K562 (cell line): ENCODE results near the gene CCDC159.
"Not testable (repeated sequence)": the region's sequence is repeated elsewhere in the genome, so short reads cannot be mapped to it uniquely, and the experiment has no call there.

Experiments used
- L3MBTL2 ChIP-seq: fragments of 450-650 bp; IDR thresholded peaks from 2 replicates; pipeline ENCODE4 v1.6.1; 2016; ENCODE audit warnings: mild to moderate bottlenecking, moderate library complexity
- RAD21 ChIP-seq, 2 experiments: fragments of 250-450 bp in 1 of 2; fragments of 450-650 bp in 1 of 2; sonication (Bioruptor Pico) in 1 of 2; formaldehyde crosslinking in 1 of 2; IDR thresholded peaks in 1 of 2; conservative IDR thresholded peaks in 1 of 2; 2 replicates each; pipeline versions ENCODE4 v1.4.0 to v1.8.0; 2020 to 2022; ENCODE audit warnings: mild to moderate bottlenecking in 2 of 2, moderate library complexity in 1 of 2
- STAT5B ChIP-seq: fragments of 250-450 bp; sonication (Bioruptor Pico); IDR thresholded peaks from 2 replicates; pipeline ENCODE4 v1.8.0; 2021; ENCODE audit warnings: mild to moderate bottlenecking, inconsistent platforms
- TBL1XR1 ChIP-seq, 2 experiments: IDR thresholded peaks; 2 replicates each; pipeline ENCODE4 v1.6.1; 2012; ENCODE audit warnings: improper control_type of control experiment in 2 of 2, low read length in 2 of 2, mild to moderate bottlenecking in 1 of 2
- TF ChIP-seq, protein P1 (sequence below), 3 experiments: IDR thresholded peaks in 2 of 3; conservative IDR thresholded peaks in 1 of 3; 2 replicates each; pipeline ENCODE4 v1.5.1; 2011 to 2012; ENCODE audit warnings: low read length in 3 of 3, mild to moderate bottlenecking in 3 of 3, control low read depth in 2 of 3, improper control_type of control experiment in 1 of 3, inconsistent platforms in 1 of 3, low read depth in 1 of 3, mixed read lengths in 1 of 3, moderate library complexity in 1 of 3; ENCODE audit not compliant: insufficient read depth in 2 of 3
- TF ChIP-seq, protein P2 (sequence below): sonication (generic); formaldehyde crosslinking; IDR thresholded peaks from 2 replicates; pipeline ENCODE4 v1.8.1; 2023; ENCODE audit warnings: mild to moderate bottlenecking, missing genetic modification reagents
- TF ChIP-seq, protein P3 (sequence below): fragments of 450-650 bp; IDR thresholded peaks from 2 replicates; pipeline ENCODE4 v1.6.1; 2016; ENCODE audit warnings: missing biosample characterization, missing genetic modification characterization
- TF ChIP-seq, protein P4 (sequence below): fragments of 250-450 bp; sonication (Bioruptor Pico); IDR thresholded peaks from 2 replicates; pipeline ENCODE4 v1.8.0; 2022; ENCODE audit warnings: inconsistent platforms

DNA sequence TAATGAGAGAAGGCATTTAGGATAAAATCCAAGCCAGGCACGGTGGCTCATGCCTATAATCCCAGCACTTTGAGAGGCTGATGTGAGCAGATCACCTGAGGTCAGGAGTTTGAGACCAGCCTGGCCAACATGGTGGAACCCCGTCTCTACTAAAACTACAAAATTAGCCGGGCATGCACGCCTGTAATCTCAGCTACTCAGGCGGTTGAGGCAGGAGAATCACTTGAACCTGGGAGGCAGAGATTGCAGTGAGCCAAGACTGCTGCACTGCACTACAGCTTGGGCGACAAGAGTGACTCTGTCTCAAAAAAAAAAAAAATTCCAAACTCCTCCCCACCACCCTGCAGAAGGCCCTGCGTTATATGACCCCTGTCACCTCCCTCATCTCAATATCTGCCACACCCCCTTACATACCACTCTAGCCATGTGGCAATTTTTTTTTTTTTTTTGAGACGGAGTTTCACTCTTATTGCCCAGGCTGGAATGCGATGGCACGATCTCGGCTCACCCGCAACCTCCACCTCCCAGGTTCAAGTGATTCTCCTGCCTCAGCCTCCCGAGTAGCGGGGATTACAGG lies 33.0 kb downstream of the CCDC159 start:
- TF ChIP-seq RAD21 (CRISPR knock-in tag; conservative IDR thresholded peaks at IDR 0.05 in 1 of 2, IDR thresholded peaks at IDR 0.05 in 1 of 2); STAT5B (CRISPR knock-in tag); L3MBTL2; TBL1XR1 (IDR thresholded peaks at IDR 0.05; ENCODE audit: low read length in 2 of 2): not testable (repeated sequence)
- TF ChIP-seq, protein P1, sequence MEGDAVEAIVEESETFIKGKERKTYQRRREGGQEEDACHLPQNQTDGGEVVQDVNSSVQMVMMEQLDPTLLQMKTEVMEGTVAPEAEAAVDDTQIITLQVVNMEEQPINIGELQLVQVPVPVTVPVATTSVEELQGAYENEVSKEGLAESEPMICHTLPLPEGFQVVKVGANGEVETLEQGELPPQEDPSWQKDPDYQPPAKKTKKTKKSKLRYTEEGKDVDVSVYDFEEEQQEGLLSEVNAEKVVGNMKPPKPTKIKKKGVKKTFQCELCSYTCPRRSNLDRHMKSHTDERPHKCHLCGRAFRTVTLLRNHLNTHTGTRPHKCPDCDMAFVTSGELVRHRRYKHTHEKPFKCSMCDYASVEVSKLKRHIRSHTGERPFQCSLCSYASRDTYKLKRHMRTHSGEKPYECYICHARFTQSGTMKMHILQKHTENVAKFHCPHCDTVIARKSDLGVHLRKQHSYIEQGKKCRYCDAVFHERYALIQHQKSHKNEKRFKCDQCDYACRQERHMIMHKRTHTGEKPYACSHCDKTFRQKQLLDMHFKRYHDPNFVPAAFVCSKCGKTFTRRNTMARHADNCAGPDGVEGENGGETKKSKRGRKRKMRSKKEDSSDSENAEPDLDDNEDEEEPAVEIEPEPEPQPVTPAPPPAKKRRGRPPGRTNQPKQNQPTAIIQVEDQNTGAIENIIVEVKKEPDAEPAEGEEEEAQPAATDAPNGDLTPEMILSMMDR (IDR thresholded peaks at IDR 0.05 in 2 of 3, conservative IDR thresholded peaks at IDR 0.05 in 1 of 3; ENCODE audit: insufficient read depth in 2 of 3, low read depth in 1 of 3, low read length in 3 of 3) = not testable (repeated sequence)
- TF ChIP-seq, protein P2, sequence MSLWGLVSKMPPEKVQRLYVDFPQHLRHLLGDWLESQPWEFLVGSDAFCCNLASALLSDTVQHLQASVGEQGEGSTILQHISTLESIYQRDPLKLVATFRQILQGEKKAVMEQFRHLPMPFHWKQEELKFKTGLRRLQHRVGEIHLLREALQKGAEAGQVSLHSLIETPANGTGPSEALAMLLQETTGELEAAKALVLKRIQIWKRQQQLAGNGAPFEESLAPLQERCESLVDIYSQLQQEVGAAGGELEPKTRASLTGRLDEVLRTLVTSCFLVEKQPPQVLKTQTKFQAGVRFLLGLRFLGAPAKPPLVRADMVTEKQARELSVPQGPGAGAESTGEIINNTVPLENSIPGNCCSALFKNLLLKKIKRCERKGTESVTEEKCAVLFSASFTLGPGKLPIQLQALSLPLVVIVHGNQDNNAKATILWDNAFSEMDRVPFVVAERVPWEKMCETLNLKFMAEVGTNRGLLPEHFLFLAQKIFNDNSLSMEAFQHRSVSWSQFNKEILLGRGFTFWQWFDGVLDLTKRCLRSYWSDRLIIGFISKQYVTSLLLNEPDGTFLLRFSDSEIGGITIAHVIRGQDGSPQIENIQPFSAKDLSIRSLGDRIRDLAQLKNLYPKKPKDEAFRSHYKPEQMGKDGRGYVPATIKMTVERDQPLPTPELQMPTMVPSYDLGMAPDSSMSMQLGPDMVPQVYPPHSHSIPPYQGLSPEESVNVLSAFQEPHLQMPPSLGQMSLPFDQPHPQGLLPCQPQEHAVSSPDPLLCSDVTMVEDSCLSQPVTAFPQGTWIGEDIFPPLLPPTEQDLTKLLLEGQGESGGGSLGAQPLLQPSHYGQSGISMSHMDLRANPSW (CRISPR knock-in tag) = not testable (repeated sequence)
- TF ChIP-seq, protein P3, sequence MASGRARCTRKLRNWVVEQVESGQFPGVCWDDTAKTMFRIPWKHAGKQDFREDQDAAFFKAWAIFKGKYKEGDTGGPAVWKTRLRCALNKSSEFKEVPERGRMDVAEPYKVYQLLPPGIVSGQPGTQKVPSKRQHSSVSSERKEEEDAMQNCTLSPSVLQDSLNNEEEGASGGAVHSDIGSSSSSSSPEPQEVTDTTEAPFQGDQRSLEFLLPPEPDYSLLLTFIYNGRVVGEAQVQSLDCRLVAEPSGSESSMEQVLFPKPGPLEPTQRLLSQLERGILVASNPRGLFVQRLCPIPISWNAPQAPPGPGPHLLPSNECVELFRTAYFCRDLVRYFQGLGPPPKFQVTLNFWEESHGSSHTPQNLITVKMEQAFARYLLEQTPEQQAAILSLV = not testable (repeated sequence)
- TF ChIP-seq, protein P4, sequence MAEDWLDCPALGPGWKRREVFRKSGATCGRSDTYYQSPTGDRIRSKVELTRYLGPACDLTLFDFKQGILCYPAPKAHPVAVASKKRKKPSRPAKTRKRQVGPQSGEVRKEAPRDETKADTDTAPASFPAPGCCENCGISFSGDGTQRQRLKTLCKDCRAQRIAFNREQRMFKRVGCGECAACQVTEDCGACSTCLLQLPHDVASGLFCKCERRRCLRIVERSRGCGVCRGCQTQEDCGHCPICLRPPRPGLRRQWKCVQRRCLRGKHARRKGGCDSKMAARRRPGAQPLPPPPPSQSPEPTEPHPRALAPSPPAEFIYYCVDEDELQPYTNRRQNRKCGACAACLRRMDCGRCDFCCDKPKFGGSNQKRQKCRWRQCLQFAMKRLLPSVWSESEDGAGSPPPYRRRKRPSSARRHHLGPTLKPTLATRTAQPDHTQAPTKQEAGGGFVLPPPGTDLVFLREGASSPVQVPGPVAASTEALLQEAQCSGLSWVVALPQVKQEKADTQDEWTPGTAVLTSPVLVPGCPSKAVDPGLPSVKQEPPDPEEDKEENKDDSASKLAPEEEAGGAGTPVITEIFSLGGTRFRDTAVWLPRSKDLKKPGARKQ (CRISPR knock-in tag) = not testable (repeated sequence)
